Vagina (tissue), 2 donors: Measurements from ENCODE around the gene ARMC3.
"Not testable (repeated sequence)": the region's sequence is repeated elsewhere in the genome, so short reads cannot be mapped to it uniquely, and the experiment has no call there.

Source experiments
- CTCF ChIP-seq, 3 experiments: fragments of 450-650 bp in 2 of 3; fragments of 200-600 bp in 1 of 3; sonication (generic) in 1 of 3; IDR thresholded peaks; one replicate each; pipeline ENCODE4 v1.5.1; 2017 to 2019; ENCODE audit warnings: antibody characterized with exemption in 3 of 3, mild to moderate bottlenecking in 2 of 3, moderate library complexity in 2 of 3
- POLR2A ChIP-seq, 2 donors: fragments of 450-650 bp; IDR thresholded peaks; one replicate each; pipeline ENCODE4 v1.6.1; 2017; ENCODE audit warnings: antibody characterized with exemption in 2 of 2, mild to moderate bottlenecking in 2 of 2, moderate library complexity in 2 of 2

- not testable (repeated sequence) for TF ChIP-seq CTCF, POLR2A (IDR thresholded peaks at IDR 0.05)
These were observed 136.9 kb downstream of the ARMC3 start for GRCh38 chr10:23064813-23065114.
